H9 (cell line): ENCODE results near the gene ENAM. TPM values are rescaled to one million over a fixed set of nuclear protein-coding genes. Genes with fewer than 3 reads are reported as not detected.

Experiments
- DNase-seq: peaks from one replicate; pipeline ENCODE4 v3.0.0-alpha.2; 2017
- H2AFZ ChIP-seq: one replicate; pipeline ENCODE4 v1.6.1; 2013; ENCODE audit warnings: mild to moderate bottlenecking, low read length, control low read depth, moderate library complexity
- H2AK5ac ChIP-seq: 2 replicates; pipeline ENCODE4 v1.6.1; 2013; ENCODE audit warnings: low read length, control low read depth, mixed read lengths; ENCODE audit not compliant: insufficient read length
- H2BK120ac ChIP-seq: one replicate; pipeline ENCODE4 v1.6.1; 2013; ENCODE audit warnings: low read depth, mild to moderate bottlenecking, low read length, control low read depth, inconsistent platforms; ENCODE audit not compliant: poor library complexity, severe bottlenecking
- H2BK12ac ChIP-seq: 2 replicates; pipeline ENCODE4 v1.6.1; 2013; ENCODE audit warnings: low read length, control low read depth, mixed read lengths, low read depth; ENCODE audit not compliant: insufficient read length
- H2BK15ac ChIP-seq: 2 replicates; pipeline ENCODE4 v1.6.1; 2013; ENCODE audit warnings: low read depth, low read length, control low read depth
- H2BK20ac ChIP-seq: one replicate; pipeline ENCODE4 v1.6.1; 2013; ENCODE audit warnings: low read depth, mild to moderate bottlenecking, low read length, control low read depth, inconsistent platforms; ENCODE audit not compliant: poor library complexity, severe bottlenecking
- H2BK5ac ChIP-seq: 2 replicates; pipeline ENCODE4 v1.6.1; 2013; ENCODE audit warnings: low read length, control low read depth, mixed read lengths; ENCODE audit not compliant: insufficient read length
- H3K14ac ChIP-seq: 2 replicates; pipeline ENCODE4 v1.6.1; 2013; ENCODE audit warnings: low read length, control low read depth; ENCODE audit not compliant: insufficient read depth
- H3K18ac ChIP-seq: 2 replicates; pipeline ENCODE4 v1.6.1; 2013; ENCODE audit warnings: low read depth, mild to moderate bottlenecking, mixed read lengths, low read length, control low read depth; ENCODE audit not compliant: insufficient read length
- H3K23ac ChIP-seq: 2 replicates; pipeline ENCODE4 v1.6.1; 2013; ENCODE audit warnings: low read length, control low read depth, mixed read lengths, low read depth; ENCODE audit not compliant: insufficient read length
- H3K23me2 ChIP-seq: 2 replicates; pipeline ENCODE4 v1.6.1; 2013; ENCODE audit warnings: low read depth, mild to moderate bottlenecking, mixed read lengths, low read length, control low read depth; ENCODE audit not compliant: insufficient read length, poor library complexity, severe bottlenecking
- H3K27ac ChIP-seq: 2 replicates; pipeline ENCODE4 v1.5.1; 2013; ENCODE audit warnings: low read length, control low read depth, mixed read lengths, low read depth; ENCODE audit not compliant: insufficient read length
- H3K27me3 ChIP-seq: 2 replicates; pipeline ENCODE4 v1.6.1; 2013; ENCODE audit warnings: low read length, control low read depth, inconsistent platforms; ENCODE audit not compliant: insufficient read depth
- H3K4ac ChIP-seq: 2 replicates; pipeline ENCODE4 v1.6.1; 2013; ENCODE audit warnings: low read depth, mild to moderate bottlenecking, control low read depth, inconsistent platforms, low read length, moderate library complexity
- H3K4me1 ChIP-seq: 2 replicates; pipeline ENCODE4 v1.6.1; 2013; ENCODE audit warnings: low read length, control low read depth, inconsistent platforms; ENCODE audit not compliant: insufficient read depth
- H3K4me2 ChIP-seq: 2 replicates; pipeline ENCODE4 v1.6.1; 2013; ENCODE audit warnings: low read length, control low read depth, mixed read lengths; ENCODE audit not compliant: insufficient read length, insufficient read depth
- H3K56ac ChIP-seq: 2 replicates; pipeline ENCODE4 v1.6.1; 2013; ENCODE audit warnings: low read depth, mild to moderate bottlenecking, mixed read lengths, low read length, control low read depth; ENCODE audit not compliant: insufficient read length
- H3K79me1 ChIP-seq: 2 replicates; pipeline ENCODE4 v1.6.1; 2013; ENCODE audit warnings: low read depth, mild to moderate bottlenecking, moderate library complexity, low read length, control low read depth, inconsistent platforms; ENCODE audit not compliant: insufficient read depth, poor library complexity, severe bottlenecking
- H3K79me2 ChIP-seq: 2 replicates; pipeline ENCODE4 v1.6.1; 2013; ENCODE audit warnings: low read length, control low read depth, inconsistent platforms; ENCODE audit not compliant: insufficient read depth
- H3K9ac ChIP-seq: 2 replicates; pipeline ENCODE4 v1.6.1; 2013; ENCODE audit warnings: low read length, control low read depth, mixed read lengths; ENCODE audit not compliant: insufficient read length; ENCODE audit errors: extremely low read depth
- H3K9me3 ChIP-seq: one replicate; pipeline ENCODE4 v1.6.1; 2013; ENCODE audit warnings: low read depth, low read length, inconsistent platforms; ENCODE audit not compliant: control insufficient read depth
- H3T11ph ChIP-seq: one replicate; pipeline ENCODE4 v1.6.1; 2013; ENCODE audit warnings: mild to moderate bottlenecking, low read length, control low read depth, inconsistent platforms
- H4K20me1 ChIP-seq: one replicate; pipeline ENCODE4 v1.6.1; 2013; ENCODE audit not compliant: control insufficient read depth, insufficient read length, insufficient read depth
- H4K5ac ChIP-seq: 2 replicates; pipeline ENCODE4 v1.6.1; 2013; ENCODE audit warnings: low read depth, mild to moderate bottlenecking, mixed read lengths, low read length, control low read depth; ENCODE audit not compliant: insufficient read length
- H4K8ac ChIP-seq: replicated peaks from 2 replicates; pipeline ENCODE4 v1.6.1; 2013; ENCODE audit warnings: low read length, control low read depth, mixed read lengths, low read depth; ENCODE audit not compliant: insufficient read length
- H4K91ac ChIP-seq: 2 replicates; pipeline ENCODE4 v1.6.1; 2013; ENCODE audit warnings: low read depth, mild to moderate bottlenecking, moderate library complexity, mixed read lengths, low read length, control low read depth; ENCODE audit not compliant: insufficient read length
- H3K27ac Mint-ChIP-seq, 3 experiments: 2 replicates in 2 of 3; 3 replicates in 1 of 3; pipeline ENCODE4 v1.8.0; 2020 to 2021; ENCODE audit warnings: mixed read lengths in 3 of 3, mild to moderate bottlenecking in 1 of 3, moderate library complexity in 1 of 3
- H3K27me3 Mint-ChIP-seq: 2 replicates; pipeline ENCODE4 v1.8.0; 2021; ENCODE audit warnings: low read depth, mild to moderate bottlenecking, moderate library complexity, mixed read lengths
- H3K36me3 Mint-ChIP-seq, 3 experiments: 2 replicates in 2 of 3; 3 replicates in 1 of 3; pipeline ENCODE4 v1.8.0; 2020 to 2021; ENCODE audit warnings: low read depth in 3 of 3, mixed read lengths in 3 of 3; ENCODE audit not compliant: insufficient read depth in 1 of 3
- H3K4me1 Mint-ChIP-seq, 2 experiments: 2 replicates each; pipeline ENCODE4 v1.8.0; 2020; ENCODE audit warnings: mixed read lengths in 2 of 2
- H3K4me3 Mint-ChIP-seq, 2 experiments: 2 replicates in 1 of 2; 3 replicates in 1 of 2; pipeline ENCODE4 v1.8.0; 2020 to 2021; ENCODE audit warnings: mild to moderate bottlenecking in 2 of 2, mixed read lengths in 2 of 2, moderate library complexity in 1 of 2
- H3K9me3 Mint-ChIP-seq, 2 experiments: 2 replicates in 1 of 2; 3 replicates in 1 of 2; pipeline ENCODE4 v1.8.0; 2020; ENCODE audit warnings: mild to moderate bottlenecking in 2 of 2, mixed read lengths in 2 of 2, moderate library complexity in 1 of 2
- WGBS: extraction: QIAGEN DNeasy Blood & Tissue Kit; methylation state at CpG from one replicate; pipeline ENCODE4 v1.1.7; 2013; ENCODE audit warnings: missing lambda C conversion rate, low lambda C conversion rate, mixed read lengths; ENCODE audit not compliant: insufficient read length; ENCODE audit errors: extremely low coverage; 5-methylcytosine and 5-hydroxymethylcytosine counted together
- total RNA-seq: library from RNA; stranded (reverse); gene quantifications from 2 replicates; pipeline ENCODE4 v1.2.1, GENCODE V29; 2021
- TF ChIP-seq, protein P1 (sequence below): fragments of 200-600 bp; sonication (generic); conservative IDR thresholded peaks from 3 replicates; pipeline ENCODE4 v1.8.0; 2021; ENCODE audit warnings: antibody characterized with exemption, mild to moderate bottlenecking

Gene ENAM
- total RNA-seq, 1 experiment from 2014 or later = not detected

DNA sequence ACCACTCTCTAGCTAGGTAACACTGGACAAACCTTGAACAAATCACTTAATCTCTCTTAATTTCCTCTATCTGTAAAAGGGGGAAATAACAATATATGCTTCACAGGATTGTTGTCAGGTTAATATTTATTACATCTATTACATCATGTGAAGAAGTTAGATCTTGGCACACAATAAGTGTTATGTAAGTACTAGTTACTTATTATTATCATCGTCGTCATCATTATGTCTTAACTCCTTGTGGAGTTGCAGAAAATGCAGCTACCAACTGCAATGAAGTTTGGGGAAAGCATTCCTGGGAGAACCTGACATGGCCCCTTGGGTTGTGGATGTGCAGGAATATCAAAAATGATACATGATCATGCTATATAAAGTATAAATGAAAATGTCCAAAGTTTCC is 42.5 kb downstream of the ENAM start:
- H3K27ac Mint-ChIP-seq = no peak overlapping the region
- no peaks in the 10 kb centered on the region for H3K9me3 Mint-ChIP-seq
- H2BK120ac ChIP-seq = no peak overlapping the region

More for the DNA sequence above, 42.5 kb downstream of the ENAM start:
- no peak overlapping the region for H3K14ac ChIP-seq
- no peak overlapping the region for H3K27ac ChIP-seq
- H3T11ph ChIP-seq = no peak overlapping the region
- Mint-ChIP-seq H3K27me3 (peaks cover 3% of the 10 kb centered on the region; the same call in 1 of the 2 replicates), H3K4me3 (no peak overlapping the region), H3K36me3 (no peaks in the 10 kb centered on the region), H3K4me1 (no peaks in the 10 kb centered on the region)
- DNase-seq = no peak
- H4K91ac ChIP-seq = no peak overlapping the region
- no peak overlapping the region for H3K4ac ChIP-seq
- no peak overlapping the region for H4K5ac ChIP-seq
- TF ChIP-seq, protein P1, sequence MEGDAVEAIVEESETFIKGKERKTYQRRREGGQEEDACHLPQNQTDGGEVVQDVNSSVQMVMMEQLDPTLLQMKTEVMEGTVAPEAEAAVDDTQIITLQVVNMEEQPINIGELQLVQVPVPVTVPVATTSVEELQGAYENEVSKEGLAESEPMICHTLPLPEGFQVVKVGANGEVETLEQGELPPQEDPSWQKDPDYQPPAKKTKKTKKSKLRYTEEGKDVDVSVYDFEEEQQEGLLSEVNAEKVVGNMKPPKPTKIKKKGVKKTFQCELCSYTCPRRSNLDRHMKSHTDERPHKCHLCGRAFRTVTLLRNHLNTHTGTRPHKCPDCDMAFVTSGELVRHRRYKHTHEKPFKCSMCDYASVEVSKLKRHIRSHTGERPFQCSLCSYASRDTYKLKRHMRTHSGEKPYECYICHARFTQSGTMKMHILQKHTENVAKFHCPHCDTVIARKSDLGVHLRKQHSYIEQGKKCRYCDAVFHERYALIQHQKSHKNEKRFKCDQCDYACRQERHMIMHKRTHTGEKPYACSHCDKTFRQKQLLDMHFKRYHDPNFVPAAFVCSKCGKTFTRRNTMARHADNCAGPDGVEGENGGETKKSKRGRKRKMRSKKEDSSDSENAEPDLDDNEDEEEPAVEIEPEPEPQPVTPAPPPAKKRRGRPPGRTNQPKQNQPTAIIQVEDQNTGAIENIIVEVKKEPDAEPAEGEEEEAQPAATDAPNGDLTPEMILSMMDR = no peak
- no peak overlapping the region for H3K9ac ChIP-seq
- WGBS = no CpG with 5 or more reads among the region's 2 CpGs
- H2BK5ac ChIP-seq = no peak overlapping the region
- H3K56ac ChIP-seq = no peak overlapping the region
- H2BK15ac ChIP-seq = no peak overlapping the region
- no peak overlapping the region for H2AK5ac ChIP-seq
- H3K79me1 ChIP-seq = no peaks in the 10 kb centered on the region
- no peaks in the 10 kb centered on the region for H3K9me3 ChIP-seq
- no peak overlapping the region for H4K8ac ChIP-seq
- no peaks in the 10 kb centered on the region for H4K20me1 ChIP-seq
- H2AFZ ChIP-seq = no peak overlapping the region
- no peaks in the 10 kb centered on the region for H3K27me3 ChIP-seq
- no peak overlapping the region for H3K23ac ChIP-seq
- H3K18ac ChIP-seq = no peak overlapping the region
- H2BK20ac ChIP-seq = no peak overlapping the region
- no peak overlapping the region for H2BK12ac ChIP-seq
- no peak overlapping the region for H3K4me2 ChIP-seq
- H3K23me2 ChIP-seq = no peaks in the 10 kb centered on the region
- H3K4me1 ChIP-seq = no peaks in the 10 kb centered on the region
- H3K79me2 ChIP-seq = no peaks in the 10 kb centered on the region
